Measurements from ENCODE around the gene TPX2.

TPX2 gene

GRCh38 chr20:31701591-31701990 lies 37.5 kb upstream of the TPX2 start:
- no peak for TF ChIP-seq ZFX (IDR thresholded peaks at IDR 0.05; ENCODE audit: borderline replicate concordance)
- no peak for TF ChIP-seq CTCF (IDR thresholded peaks at IDR 0.05)
- H3K27ac ChIP-seq, result no peak overlapping the region

GRCh38 chr20:31704225-31705119 lies 34.6 kb upstream of the TPX2 start:
- peak overlapping the region; percentile 50 for H3K27ac ChIP-seq
- no peak for TF ChIP-seq CTCF (IDR thresholded peaks at IDR 0.05)
- TF ChIP-seq ZFX (IDR thresholded peaks at IDR 0.05; ENCODE audit: borderline replicate concordance), result no peak

GRCh38 chr20:31705191-31705590 lies 33.9 kb upstream of the TPX2 start:
- no peak for TF ChIP-seq CTCF (IDR thresholded peaks at IDR 0.05)
- TF ChIP-seq ZFX (IDR thresholded peaks at IDR 0.05; ENCODE audit: borderline replicate concordance), result no peak
- H3K27ac ChIP-seq, result peak overlapping the region; percentile 50

GRCh38 chr20:31705598-31706597 lies 33.2 kb upstream of the TPX2 start:
- peak overlapping the region; percentile 50; the same call in 1 of the 2 replicates for H3K27ac ChIP-seq
- no peak for TF ChIP-seq CTCF (IDR thresholded peaks at IDR 0.05)
- TF ChIP-seq ZFX (IDR thresholded peaks at IDR 0.05; ENCODE audit: borderline replicate concordance), result no peak

- no peak for TF ChIP-seq CTCF (IDR thresholded peaks at IDR 0.05)
- TF ChIP-seq ZFX (IDR thresholded peaks at IDR 0.05; ENCODE audit: borderline replicate concordance), result no peak
- H3K27ac ChIP-seq, result no peak overlapping the region
These were observed 32.4 kb upstream of the TPX2 start for GRCh38 chr20:31706607-31707257.

GRCh38 chr20:31707258-31707615 lies 31.9 kb upstream of the TPX2 start:
- no peak overlapping the region for H3K27ac ChIP-seq
- no peak for TF ChIP-seq ZFX (IDR thresholded peaks at IDR 0.05; ENCODE audit: borderline replicate concordance)
- TF ChIP-seq CTCF (IDR thresholded peaks at IDR 0.05), result no peak
